ENCODE measurements around the gene PSMD3.
"Not testable (repeated sequence)": the region's sequence is repeated elsewhere in the genome, so short reads cannot be mapped to it uniquely, and the experiment has no call there.

PSMD3 gene

DNA sequence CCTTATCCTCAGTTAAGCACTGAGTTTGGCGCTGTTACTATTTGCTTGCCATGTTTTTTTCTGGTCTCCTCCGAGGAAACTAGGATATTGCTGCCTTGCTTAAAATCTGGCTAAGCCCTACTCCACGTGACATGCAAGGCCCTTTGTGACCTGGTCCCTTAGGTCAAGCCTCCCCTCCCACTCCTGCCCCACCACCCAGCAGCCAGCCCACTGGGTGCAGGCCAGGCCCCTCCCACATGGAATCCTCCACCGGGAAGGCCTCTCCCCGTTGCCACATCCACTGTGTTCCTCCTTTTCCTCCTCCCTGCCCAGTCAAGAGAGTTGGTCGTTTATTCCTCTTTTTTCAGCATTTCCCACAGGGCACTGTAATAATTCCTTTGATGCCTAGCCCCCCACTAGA, 16.2 kb downstream of the PSMD3 start:
- POLR2A ChIA-PET = no interaction called here
- CTCF ChIA-PET = interaction anchor here (1.4 to 2.3 kb wide), 2 partner anchors 16 to 30 kb away, joined by 4 to 13 read pairs; no protein-coding TSS in a partner anchor
- TF ChIP-seq, protein P1, sequence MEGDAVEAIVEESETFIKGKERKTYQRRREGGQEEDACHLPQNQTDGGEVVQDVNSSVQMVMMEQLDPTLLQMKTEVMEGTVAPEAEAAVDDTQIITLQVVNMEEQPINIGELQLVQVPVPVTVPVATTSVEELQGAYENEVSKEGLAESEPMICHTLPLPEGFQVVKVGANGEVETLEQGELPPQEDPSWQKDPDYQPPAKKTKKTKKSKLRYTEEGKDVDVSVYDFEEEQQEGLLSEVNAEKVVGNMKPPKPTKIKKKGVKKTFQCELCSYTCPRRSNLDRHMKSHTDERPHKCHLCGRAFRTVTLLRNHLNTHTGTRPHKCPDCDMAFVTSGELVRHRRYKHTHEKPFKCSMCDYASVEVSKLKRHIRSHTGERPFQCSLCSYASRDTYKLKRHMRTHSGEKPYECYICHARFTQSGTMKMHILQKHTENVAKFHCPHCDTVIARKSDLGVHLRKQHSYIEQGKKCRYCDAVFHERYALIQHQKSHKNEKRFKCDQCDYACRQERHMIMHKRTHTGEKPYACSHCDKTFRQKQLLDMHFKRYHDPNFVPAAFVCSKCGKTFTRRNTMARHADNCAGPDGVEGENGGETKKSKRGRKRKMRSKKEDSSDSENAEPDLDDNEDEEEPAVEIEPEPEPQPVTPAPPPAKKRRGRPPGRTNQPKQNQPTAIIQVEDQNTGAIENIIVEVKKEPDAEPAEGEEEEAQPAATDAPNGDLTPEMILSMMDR (IDR thresholded peaks at IDR 0.05; ENCODE audit: insufficient read depth, low read length, missing control alignments) = no peak

DNA sequence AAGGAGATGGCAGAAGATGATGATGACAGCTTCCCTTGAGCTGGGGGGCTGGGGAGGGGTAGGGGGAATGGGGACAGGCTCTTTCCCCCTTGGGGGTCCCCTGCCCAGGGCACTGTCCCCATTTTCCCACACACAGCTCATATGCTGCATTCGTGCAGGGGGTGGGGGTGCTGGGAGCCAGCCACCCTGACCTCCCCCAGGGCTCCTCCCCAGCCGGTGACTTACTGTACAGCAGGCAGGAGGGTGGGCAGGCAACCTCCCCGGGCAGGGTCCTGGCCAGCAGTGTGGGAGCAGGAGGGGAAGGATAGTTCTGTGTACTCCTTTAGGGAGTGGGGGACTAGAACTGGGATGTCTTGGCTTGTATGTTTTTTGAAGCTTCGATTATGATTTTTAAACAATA, 16.9 kb downstream of the PSMD3 start:
- ChIA-PET POLR2A (no interaction called here), CTCF (interaction anchor here (1.4 to 2.3 kb wide), 2 partner anchors 16 to 29 kb away, joined by 4 to 13 read pairs; no protein-coding TSS in a partner anchor)
- no peak for DNase-seq (ENCODE audit: low read depth, low spot score)
- no peak overlapping the region for H3K4me3 ChIP-seq (ENCODE audit: low read depth, low read length)
- TF ChIP-seq, protein P1 (IDR thresholded peaks at IDR 0.05; ENCODE audit: insufficient read depth, low read length, missing control alignments) = no peak

More for the DNA sequence above, 16.2 kb downstream of the PSMD3 start:
- H3K4me3 ChIP-seq (ENCODE audit: low read depth, low read length) = no peak overlapping the region
- DNase-seq (ENCODE audit: low read depth, low spot score) = no peak

DNA sequence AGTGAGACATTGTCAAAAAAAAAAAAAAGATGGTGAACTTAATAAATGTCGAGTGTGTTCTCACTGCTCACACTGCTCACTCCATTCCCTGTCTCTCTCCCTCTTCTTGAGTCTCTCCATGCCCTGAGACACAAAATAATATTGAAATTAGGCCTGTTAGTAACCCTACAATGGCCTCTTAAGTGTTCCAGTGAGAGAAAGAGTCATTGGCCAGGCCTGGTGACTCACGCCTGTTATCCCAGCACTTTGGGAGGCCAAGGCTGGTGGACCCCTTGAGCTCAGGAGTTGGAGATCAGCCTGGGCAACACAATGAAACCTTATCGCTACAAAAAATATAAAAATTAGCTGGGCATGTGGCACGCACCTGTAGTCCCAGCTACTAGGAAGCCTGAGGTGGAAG, 18.5 kb downstream of the PSMD3 start:
- H3K4me3 ChIP-seq (ENCODE audit: low read depth, low read length) = no peak overlapping the region
- CTCF ChIA-PET = interaction anchor here (0.8 to 6.9 kb wide), 4 partner anchors 14 to 25 kb away, joined by 3 to 39 read pairs (median 3); partner anchors contain the start of genes CSF3 and PSMD3
- DNase-seq (ENCODE audit: low read depth, low spot score) = no peak
- POLR2A ChIA-PET = no interaction called here
- TF ChIP-seq, protein P1 (IDR thresholded peaks at IDR 0.05; ENCODE audit: insufficient read depth, low read length, missing control alignments) = no peak

DNA sequence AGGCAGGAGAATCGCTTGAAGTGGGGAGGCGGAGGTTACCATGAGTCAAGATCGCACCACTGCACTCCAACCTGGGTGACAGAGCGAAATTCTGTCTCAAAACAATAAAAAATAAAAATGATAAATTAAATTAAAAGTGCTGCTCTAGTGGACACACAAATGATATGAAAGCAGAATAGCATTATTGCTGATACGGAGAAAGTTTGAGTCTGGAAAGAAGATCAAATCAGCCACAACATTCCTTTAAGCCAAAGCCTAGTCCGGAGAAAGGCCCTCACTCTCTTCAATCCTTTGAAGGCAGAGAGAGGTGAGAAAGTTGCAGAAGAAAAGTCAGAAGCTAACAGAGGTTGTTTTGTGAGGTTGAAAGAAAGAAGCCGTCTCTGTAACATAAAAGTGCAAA, 19.6 kb downstream of the PSMD3 start:
- no peak overlapping the region for H3K4me3 ChIP-seq (ENCODE audit: low read depth, low read length)
- DNase-seq (ENCODE audit: low read depth, low spot score) = no peak
- ChIA-PET POLR2A (interaction anchor here (1.1 kb wide), 1 partner anchor 11 kb away, joined by 4 read pairs; no protein-coding TSS in a partner anchor), CTCF (interaction anchor here (1.6 to 6.9 kb wide), 3 partner anchors 13 to 113 kb away, joined by 3 to 39 read pairs (median 5); partner anchors contain the start of gene CSF3)
- TF ChIP-seq, protein P1 (IDR thresholded peaks at IDR 0.05; ENCODE audit: insufficient read depth, low read length, missing control alignments) = no peak

DNA sequence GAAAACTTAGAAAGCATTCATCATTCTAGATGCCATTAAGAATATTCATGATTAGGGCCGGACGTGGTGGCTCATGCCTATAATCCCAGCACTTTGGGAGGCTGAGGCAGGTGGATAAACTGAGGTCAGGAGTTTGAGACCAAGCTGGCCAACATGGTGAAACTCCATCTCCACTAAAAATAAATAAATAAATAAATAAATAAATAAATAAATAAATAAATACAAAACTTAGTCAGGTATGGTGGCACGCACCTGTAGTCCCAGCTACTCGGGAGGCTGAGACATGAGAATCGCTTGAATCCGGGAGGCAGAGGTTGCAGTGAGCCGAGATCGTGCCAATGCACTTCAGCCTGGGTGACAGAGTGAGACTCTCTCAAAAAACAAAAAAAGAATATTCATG, 20.7 kb downstream of the PSMD3 start:
- CTCF ChIA-PET = interaction anchor here (1.2 to 6.9 kb wide), 3 partner anchors 12 to 112 kb away, joined by 3 to 39 read pairs (median 5); partner anchors contain the start of gene CSF3
- DNase-seq (ENCODE audit: low read depth, low spot score); H3K4me3 ChIP-seq (ENCODE audit: low read depth, low read length): not testable (repeated sequence)
- POLR2A ChIA-PET = interaction anchor here (1.1 kb wide), 1 partner anchor 12 kb away, joined by 4 read pairs; no protein-coding TSS in a partner anchor

DNA sequence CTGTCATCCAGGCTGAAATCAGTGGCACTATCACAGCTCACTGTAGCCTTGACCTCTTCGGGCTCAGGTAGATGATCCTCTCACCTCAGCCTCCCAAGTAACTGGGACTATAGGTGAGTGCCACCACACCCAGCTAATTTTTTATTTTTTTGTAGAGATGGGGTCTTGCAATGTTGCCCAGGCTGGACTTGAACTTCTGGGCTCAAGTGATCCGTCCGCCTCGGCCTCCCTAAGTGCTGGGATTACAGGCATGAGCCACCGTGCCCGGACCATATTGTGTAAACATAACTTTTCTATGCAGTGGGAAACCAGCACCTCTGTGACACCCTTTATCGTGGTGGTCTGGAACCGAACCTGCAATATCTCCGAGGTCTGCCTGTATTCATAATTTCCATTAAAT, 23.5 kb downstream of the PSMD3 start:
- ChIA-PET CTCF (interaction anchor here (6.9 kb wide), 1 partner anchor 9 kb away, joined by 39 read pairs; the partner anchor contains the start of gene CSF3), POLR2A (no interaction called here)
- no peak overlapping the region for H3K4me3 ChIP-seq (ENCODE audit: low read depth, low read length)
- DNase-seq (ENCODE audit: low read depth, low spot score) = no peak
- TF ChIP-seq, protein P1 (IDR thresholded peaks at IDR 0.05; ENCODE audit: insufficient read depth, low read length, missing control alignments) = no peak

DNA sequence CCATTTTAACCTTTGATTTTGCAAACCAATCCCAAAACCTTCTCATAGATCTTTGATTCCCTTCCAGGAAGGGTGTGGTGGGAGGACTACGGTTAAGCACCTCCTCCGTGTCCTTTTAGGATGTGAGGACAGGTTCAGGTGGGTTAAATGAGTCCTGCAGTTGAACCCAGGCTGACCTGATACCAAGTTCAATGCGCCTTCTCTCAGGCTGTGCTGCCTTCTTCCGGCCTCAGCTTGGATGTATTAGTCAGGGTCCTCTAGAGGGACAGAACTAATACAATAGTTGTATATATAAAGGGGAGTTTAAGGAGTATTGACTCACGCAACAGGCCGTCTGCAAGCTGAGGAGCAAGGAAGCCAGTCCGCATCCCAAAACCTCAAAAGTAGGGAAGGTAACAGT, 24.1 kb downstream of the PSMD3 start:
- DNase-seq (ENCODE audit: low read depth, low spot score) = no peak
- POLR2A ChIA-PET = no interaction called here
- TF ChIP-seq, protein P1 (IDR thresholded peaks at IDR 0.05; ENCODE audit: insufficient read depth, low read length, missing control alignments) = no peak
- CTCF ChIA-PET = interaction anchor here (0.8 to 6.9 kb wide), 4 partner anchors 9 to 108 kb away, joined by 3 to 39 read pairs (median 3); partner anchors contain the start of gene CSF3
- H3K4me3 ChIP-seq (ENCODE audit: low read depth, low read length) = no peak overlapping the region
